Tibial artery (tissue), 4 donors: ENCODE data around the gene HOXA1.

Experiments
- DNase-seq, 2 donors: peaks; one replicate each; pipeline ENCODE4 v3.0.0-alpha.2; 2019
- H3K27ac ChIP-seq, 2 donors: fragments of 200-600 bp; sonication (generic) in 1 of 2; 1 replicate in 1 of 2; 2 replicates in 1 of 2; pipeline ENCODE4 v1.5.1; 2018 to 2019; ENCODE audit warnings: mild to moderate bottlenecking in 1 of 2
- H3K27me3 ChIP-seq, 2 donors: fragments of 200-600 bp; sonication (generic) in 1 of 2; one replicate each; pipeline versions ENCODE4 v1.5.1 to v1.6.0; 2016 to 2019
- H3K36me3 ChIP-seq, 3 donors: fragments of 200-600 bp; sonication (generic) in 2 of 3; one replicate each; pipeline ENCODE4 v1.5.1; 2016 to 2019; ENCODE audit warnings: mild to moderate bottlenecking in 2 of 3
- H3K4me1 ChIP-seq, 4 donors: fragments of 200-600 bp; sonication (generic) in 2 of 4; 1 replicate in 3 of 4; 2 replicates in 1 of 4; pipeline ENCODE4 v1.5.1; 2016 to 2019
- H3K4me3 ChIP-seq, 2 donors: fragments of 200-600 bp; sonication (generic) in 1 of 2; 1 replicate in 1 of 2; 2 replicates in 1 of 2; pipeline ENCODE4 v1.5.1; 2018 to 2019; ENCODE audit warnings: mild to moderate bottlenecking in 2 of 2
- H3K9me3 ChIP-seq, 3 donors: fragments of 200-600 bp; sonication (generic) in 1 of 3; one replicate each; pipeline ENCODE4 v1.5.1; 2016 to 2019
- intact Hi-C: fragments of 100-400 bp; cut with DNase I; formaldehyde crosslinking; loops from one replicate; pipeline ENCODE4 v1.15.0; 2023; ENCODE audit warnings: low total_unique reads
- TF ChIP-seq, protein P1 (sequence below), 2 experiments: fragments of 200-600 bp in 1 of 2; fragments of 450-650 bp in 1 of 2; IDR thresholded peaks; one replicate each; pipeline ENCODE4 v1.5.1; 2017 to 2019; ENCODE audit warnings: antibody characterized with exemption in 2 of 2, mild to moderate bottlenecking in 1 of 2, moderate library complexity in 1 of 2

HOXA1 gene

GRCh38 chr7:27115221-27116026, 19.6 kb upstream of the HOXA1 start:
- Histone ChIP-seq H3K27me3 (no peaks in the 10 kb centered on the region), H3K9me3 (no peaks in the 10 kb centered on the region), H3K27ac (peak overlapping the region; percentile 1 to 34), H3K4me1 (peaks cover 5 to 64% (median 39%) of the 10 kb centered on the region in 4 donors), H3K36me3 (no peaks in the 10 kb centered on the region), H3K4me3 (peak overlapping the region; percentile 15 to 23)
- intact Hi-C loops, result no loop called here
- no peak for DNase-seq
- TF ChIP-seq, protein P1, sequence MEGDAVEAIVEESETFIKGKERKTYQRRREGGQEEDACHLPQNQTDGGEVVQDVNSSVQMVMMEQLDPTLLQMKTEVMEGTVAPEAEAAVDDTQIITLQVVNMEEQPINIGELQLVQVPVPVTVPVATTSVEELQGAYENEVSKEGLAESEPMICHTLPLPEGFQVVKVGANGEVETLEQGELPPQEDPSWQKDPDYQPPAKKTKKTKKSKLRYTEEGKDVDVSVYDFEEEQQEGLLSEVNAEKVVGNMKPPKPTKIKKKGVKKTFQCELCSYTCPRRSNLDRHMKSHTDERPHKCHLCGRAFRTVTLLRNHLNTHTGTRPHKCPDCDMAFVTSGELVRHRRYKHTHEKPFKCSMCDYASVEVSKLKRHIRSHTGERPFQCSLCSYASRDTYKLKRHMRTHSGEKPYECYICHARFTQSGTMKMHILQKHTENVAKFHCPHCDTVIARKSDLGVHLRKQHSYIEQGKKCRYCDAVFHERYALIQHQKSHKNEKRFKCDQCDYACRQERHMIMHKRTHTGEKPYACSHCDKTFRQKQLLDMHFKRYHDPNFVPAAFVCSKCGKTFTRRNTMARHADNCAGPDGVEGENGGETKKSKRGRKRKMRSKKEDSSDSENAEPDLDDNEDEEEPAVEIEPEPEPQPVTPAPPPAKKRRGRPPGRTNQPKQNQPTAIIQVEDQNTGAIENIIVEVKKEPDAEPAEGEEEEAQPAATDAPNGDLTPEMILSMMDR (IDR thresholded peaks at IDR 0.05), result no peak

DNA sequence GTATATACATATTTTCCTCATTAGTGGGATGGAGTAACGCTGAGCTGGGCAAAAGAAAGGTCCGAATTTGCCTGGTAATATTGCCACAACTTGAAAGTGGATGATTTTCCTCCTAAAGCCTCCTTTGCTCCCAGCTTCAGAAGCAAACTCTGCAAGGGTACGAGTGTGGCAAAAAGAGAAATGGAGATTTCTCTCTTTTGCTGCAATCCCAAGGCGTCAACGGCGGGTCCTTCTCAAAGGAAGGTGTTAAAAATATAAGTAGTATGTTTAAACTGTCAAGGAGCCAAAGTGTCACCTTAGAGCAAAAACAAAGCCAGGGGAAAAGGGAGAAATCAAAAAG, 19.1 kb upstream of the HOXA1 start:
- peak overlapping the region; percentile 15 to 23 for H3K4me3 ChIP-seq
- no peaks in the 10 kb centered on the region for H3K9me3 ChIP-seq
- peak overlapping the region in 1 of 2 donors; percentile 34 for H3K27ac ChIP-seq
- intact Hi-C loops, result no loop called here
- TF ChIP-seq, protein P1 (IDR thresholded peaks at IDR 0.05), result no peak
- H3K4me1 ChIP-seq, result peaks cover 5 to 65% (median 43%) of the 10 kb centered on the region in 4 donors
- H3K36me3 ChIP-seq, result no peaks in the 10 kb centered on the region
- DNase-seq, result no peak
- H3K27me3 ChIP-seq, result no peaks in the 10 kb centered on the region

DNA sequence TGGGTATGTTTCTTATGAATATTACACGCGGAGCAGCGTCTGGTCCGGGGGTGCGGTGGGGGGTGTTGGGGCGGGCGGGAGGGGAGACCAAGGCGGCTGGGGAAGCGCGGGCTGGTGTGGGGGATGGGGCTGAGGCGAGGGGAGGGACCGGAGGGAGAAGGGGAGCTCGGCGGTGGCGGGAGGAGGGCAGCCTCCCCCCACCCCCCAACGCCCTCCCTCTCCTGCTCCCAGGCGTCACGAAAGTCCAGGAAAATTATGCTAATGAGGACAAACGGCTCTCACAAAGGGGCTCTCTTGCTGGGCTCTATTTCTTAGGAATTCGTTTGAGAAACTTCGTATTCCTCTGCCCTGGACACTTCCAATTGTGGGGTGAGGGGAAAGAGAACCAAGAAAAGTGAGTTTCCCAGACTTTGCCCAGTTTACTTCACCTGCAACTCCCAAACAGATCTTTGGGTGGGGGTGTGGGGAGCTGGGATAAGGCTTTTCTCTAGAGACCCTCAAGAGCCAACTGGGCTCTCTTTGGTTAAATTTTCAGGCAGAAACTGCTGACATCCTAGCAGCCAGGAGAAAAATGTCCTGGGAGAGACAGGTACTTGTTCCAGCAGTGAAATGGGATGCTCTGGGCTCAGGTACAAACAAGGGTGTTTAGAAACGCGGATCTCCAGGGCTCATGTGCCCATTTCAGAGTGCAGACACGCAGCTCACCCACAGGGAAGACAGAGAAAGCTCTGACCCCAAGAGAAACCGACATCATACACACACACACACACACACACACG, 18.4 kb upstream of the HOXA1 start:
- no peaks in the 10 kb centered on the region for H3K36me3 ChIP-seq
- H3K4me3 ChIP-seq, result peak overlapping the region; percentile 77 to 80
- TF ChIP-seq, protein P1 (IDR thresholded peaks at IDR 0.05), result no peak
- H3K27ac ChIP-seq, result peak overlapping the region; percentile 92 to 97
- DNase-seq, result peak in 1 of 2 donors; percentile 77
- no peaks in the 10 kb centered on the region for H3K9me3 ChIP-seq
- peaks cover 5 to 70% (median 47%) of the 10 kb centered on the region in 4 donors for H3K4me1 ChIP-seq
- H3K27me3 ChIP-seq, result no peaks in the 10 kb centered on the region
- intact Hi-C loops, result no loop called here

DNA sequence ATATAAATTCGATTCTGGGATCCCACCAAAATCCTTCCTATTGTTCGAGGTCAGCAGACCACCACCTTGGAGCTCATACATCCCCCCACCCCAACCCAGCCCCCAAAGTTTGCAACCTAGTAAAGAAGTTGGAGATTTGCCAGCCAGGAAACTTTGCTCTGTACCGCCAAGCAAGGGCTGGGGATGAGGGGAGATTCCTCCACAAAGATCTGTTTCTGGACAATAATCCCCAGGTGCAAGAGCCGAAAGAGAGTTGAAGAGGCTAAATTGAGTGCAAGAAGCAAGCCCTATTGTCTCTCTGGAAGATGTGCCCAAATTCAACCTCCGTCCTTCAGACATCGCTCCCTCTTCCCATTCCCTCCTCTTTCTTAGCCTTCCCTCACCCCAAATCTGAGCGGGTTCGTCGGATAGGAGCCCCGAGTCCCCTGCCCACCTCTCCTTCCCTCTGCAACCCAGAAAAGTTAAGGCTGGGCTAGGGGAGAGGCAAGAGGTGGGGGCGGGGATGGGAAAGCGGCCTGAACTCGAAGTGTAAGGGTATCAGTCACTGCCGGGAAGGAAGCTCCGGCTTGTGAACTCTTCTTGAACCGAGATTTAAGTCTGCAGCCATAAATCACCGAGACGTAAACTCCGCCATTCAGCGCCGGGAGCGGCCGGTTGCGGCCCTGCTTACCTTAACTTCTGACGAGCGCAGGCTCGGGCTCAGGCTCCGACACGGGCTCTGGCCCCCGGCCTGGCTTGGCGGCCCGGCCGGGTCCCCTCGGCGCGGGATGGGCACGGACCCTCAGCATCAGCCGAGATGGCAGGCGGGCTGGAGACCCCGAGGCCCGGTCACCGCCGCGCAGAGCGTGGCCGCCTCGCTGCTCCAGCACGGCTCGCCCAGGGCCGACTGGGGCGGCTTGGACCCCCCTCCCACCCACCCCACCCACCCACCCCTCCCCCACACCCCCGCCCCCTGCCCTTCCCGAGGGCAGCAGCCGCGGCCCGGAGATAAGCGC, 17.5 kb upstream of the HOXA1 start:
- peak overlapping the region; percentile 92 to 97 for H3K27ac ChIP-seq
- H3K4me1 ChIP-seq, result peaks cover 5 to 70% (median 44%) of the 10 kb centered on the region in 4 donors
- intact Hi-C loops, result no loop called here
- no peaks in the 10 kb centered on the region for H3K27me3 ChIP-seq
- peak overlapping the region; percentile 77 to 80 for H3K4me3 ChIP-seq
- H3K36me3 ChIP-seq, result peaks cover 0 to 3% (median 0%) of the 10 kb centered on the region in 3 donors
- TF ChIP-seq, protein P1 (IDR thresholded peaks at IDR 0.05), result no peak
- DNase-seq, result peak in 1 of 2 donors; percentile 75
- no peaks in the 10 kb centered on the region for H3K9me3 ChIP-seq

- H3K9me3 ChIP-seq, result no peaks in the 10 kb centered on the region
- H3K36me3 ChIP-seq, result peaks cover 0 to 9% (median 0%) of the 10 kb centered on the region in 3 donors
- no peaks in the 10 kb centered on the region for H3K27me3 ChIP-seq
- no peak for DNase-seq
- peak overlapping the region; percentile 92 to 97 for H3K27ac ChIP-seq
- intact Hi-C loops, result no loop called here
- TF ChIP-seq, protein P1 (IDR thresholded peaks at IDR 0.05), result no peak
- peak overlapping the region in 1 of 2 donors; percentile 80 for H3K4me3 ChIP-seq
- peaks cover 5 to 70% (median 41%) of the 10 kb centered on the region in 4 donors for H3K4me1 ChIP-seq
These were observed 16.6 kb upstream of the HOXA1 start for GRCh38 chr7:27112361-27112760.
